Osteoblast (primary cell): ENCODE measurements around the gene DOCK10. TPM values are rescaled to one million over a fixed set of nuclear protein-coding genes. Genes with fewer than 3 reads are reported as not detected.

Experiments used
- DNase-seq: peaks from one replicate; pipeline ENCODE4 v3.0.0; 2011; ENCODE audit warnings: low spot score, mixed read lengths; ENCODE audit not compliant: insufficient read length; ENCODE audit errors: missing footprints
- H2AFZ ChIP-seq: 2 replicates; pipeline ENCODE4 v1.6.0; 2011; ENCODE audit warnings: mild to moderate bottlenecking, low read length
- H3K27ac ChIP-seq: 2 replicates; pipeline ENCODE4 v1.5.1; 2011; ENCODE audit warnings: mild to moderate bottlenecking, low read depth, low read length, moderate library complexity
- H3K27me3 ChIP-seq: 2 replicates; pipeline ENCODE4 v1.6.0; 2012; ENCODE audit warnings: mild to moderate bottlenecking, control low read depth, inconsistent platforms, low read length, moderate library complexity; ENCODE audit not compliant: insufficient read depth
- H3K36me3 ChIP-seq: 2 replicates; pipeline ENCODE4 v1.5.1; 2011; ENCODE audit warnings: mild to moderate bottlenecking, low read length, control low read depth, moderate library complexity; ENCODE audit not compliant: insufficient read depth
- H3K4me1 ChIP-seq: 2 replicates; pipeline ENCODE4 v1.5.1; 2011; ENCODE audit warnings: mild to moderate bottlenecking, low read length, control low read depth, moderate library complexity; ENCODE audit not compliant: insufficient read depth
- H3K4me2 ChIP-seq: 2 replicates; pipeline ENCODE4 v1.6.0; 2011; ENCODE audit warnings: mild to moderate bottlenecking, low read length; ENCODE audit not compliant: insufficient read depth
- H3K4me3 ChIP-seq: fragments of 200-600 bp; sonication (generic); 3 replicates; pipeline ENCODE4 v1.5.1; 2012; ENCODE audit warnings: mild to moderate bottlenecking, low read length, inconsistent platforms; ENCODE audit not compliant: insufficient read depth
- H3K79me2 ChIP-seq: 2 replicates; pipeline ENCODE4 v1.6.0; 2012; ENCODE audit warnings: mild to moderate bottlenecking, low read length, control low read depth, inconsistent platforms; ENCODE audit not compliant: insufficient read depth
- H3K9me3 ChIP-seq: 2 replicates; pipeline ENCODE4 v1.5.1; 2011; ENCODE audit warnings: low read depth, low read length, control low read depth
- H4K20me1 ChIP-seq: 2 replicates; pipeline ENCODE4 v1.6.0; 2012; ENCODE audit warnings: mild to moderate bottlenecking, low read length, control low read depth; ENCODE audit not compliant: insufficient read depth
- total RNA-seq: library from RNA; depleted of rRNA; stranded (reverse); fragments of >200 nt; gene quantifications from 2 replicates; pipeline ENCODE4 v1.2.3, GENCODE V29; 2012
- TF ChIP-seq, protein P1 (sequence below): IDR thresholded peaks from 2 replicates; pipeline ENCODE4 v1.5.1; 2011; ENCODE audit warnings: mild to moderate bottlenecking, low read depth, low read length, moderate library complexity; ENCODE audit errors: extremely low read depth

The DOCK10 gene
- total RNA-seq, 1 donor = 33.3 TPM

DNA sequence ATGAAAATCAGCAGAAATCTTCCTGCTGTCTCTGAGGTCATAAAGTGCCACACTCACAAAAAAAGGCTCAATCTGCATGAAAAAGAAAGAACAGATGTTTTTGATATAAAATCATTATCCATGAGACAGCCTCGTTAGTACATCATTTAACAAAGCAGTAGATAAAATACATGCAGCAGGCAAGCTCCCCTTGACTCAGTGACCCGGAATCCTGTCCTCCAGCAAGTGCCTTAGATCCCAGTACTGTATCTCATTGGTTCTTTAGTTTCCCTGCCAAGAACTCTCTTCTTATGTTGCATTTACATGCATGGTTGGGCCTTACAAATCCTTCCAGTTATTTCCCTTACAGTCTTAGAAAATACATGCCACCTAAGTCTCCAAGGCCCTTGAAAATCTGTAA lies 177.3 kb downstream of the DOCK10 start:
- TF ChIP-seq, protein P1, sequence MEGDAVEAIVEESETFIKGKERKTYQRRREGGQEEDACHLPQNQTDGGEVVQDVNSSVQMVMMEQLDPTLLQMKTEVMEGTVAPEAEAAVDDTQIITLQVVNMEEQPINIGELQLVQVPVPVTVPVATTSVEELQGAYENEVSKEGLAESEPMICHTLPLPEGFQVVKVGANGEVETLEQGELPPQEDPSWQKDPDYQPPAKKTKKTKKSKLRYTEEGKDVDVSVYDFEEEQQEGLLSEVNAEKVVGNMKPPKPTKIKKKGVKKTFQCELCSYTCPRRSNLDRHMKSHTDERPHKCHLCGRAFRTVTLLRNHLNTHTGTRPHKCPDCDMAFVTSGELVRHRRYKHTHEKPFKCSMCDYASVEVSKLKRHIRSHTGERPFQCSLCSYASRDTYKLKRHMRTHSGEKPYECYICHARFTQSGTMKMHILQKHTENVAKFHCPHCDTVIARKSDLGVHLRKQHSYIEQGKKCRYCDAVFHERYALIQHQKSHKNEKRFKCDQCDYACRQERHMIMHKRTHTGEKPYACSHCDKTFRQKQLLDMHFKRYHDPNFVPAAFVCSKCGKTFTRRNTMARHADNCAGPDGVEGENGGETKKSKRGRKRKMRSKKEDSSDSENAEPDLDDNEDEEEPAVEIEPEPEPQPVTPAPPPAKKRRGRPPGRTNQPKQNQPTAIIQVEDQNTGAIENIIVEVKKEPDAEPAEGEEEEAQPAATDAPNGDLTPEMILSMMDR = no peak
- Histone ChIP-seq H4K20me1 (no peaks in the 10 kb centered on the region), H3K79me2 (peaks cover 6% of the 10 kb centered on the region), H3K27me3 (no peaks in the 10 kb centered on the region), H3K4me2 (no peak overlapping the region), H3K9me3 (no peaks in the 10 kb centered on the region), H3K4me3 (no peak overlapping the region), H3K27ac (no peak overlapping the region), H3K36me3 (peaks cover 61% of the 10 kb centered on the region), H3K4me1 (peaks cover 7% of the 10 kb centered on the region), H2AFZ (no peak overlapping the region)
- DNase-seq = no peak

DNA sequence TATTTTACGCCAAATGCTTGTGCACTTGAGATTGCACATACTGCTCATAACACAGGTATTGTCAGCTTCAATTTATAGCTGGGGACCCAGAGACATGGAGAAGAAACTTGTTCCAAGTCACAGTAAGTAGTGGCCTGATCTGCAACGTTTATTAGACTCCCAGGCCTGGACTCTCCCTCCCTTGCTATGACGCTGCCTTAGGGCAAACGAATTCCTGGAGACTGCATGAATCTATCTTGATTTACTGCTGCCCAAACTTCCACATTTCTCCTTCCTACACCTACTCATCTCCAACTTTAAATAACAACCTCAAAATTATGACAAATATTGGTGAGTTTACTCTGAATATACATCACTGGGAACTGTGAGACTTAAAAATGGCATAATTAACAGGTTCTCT lies 181.0 kb downstream of the DOCK10 start:
- H3K4me2 ChIP-seq = no peak overlapping the region
- no peaks in the 10 kb centered on the region for H4K20me1 ChIP-seq
- no peak for DNase-seq
- H3K27me3 ChIP-seq = no peaks in the 10 kb centered on the region
- H3K9me3 ChIP-seq = no peaks in the 10 kb centered on the region
- no peaks in the 10 kb centered on the region for H3K79me2 ChIP-seq
- H3K27ac ChIP-seq = no peak overlapping the region
- no peak overlapping the region for H2AFZ ChIP-seq
- TF ChIP-seq, protein P1 = no peak
- no peak overlapping the region for H3K4me3 ChIP-seq
- H3K36me3 ChIP-seq = peaks cover 68% of the 10 kb centered on the region
- no peaks in the 10 kb centered on the region for H3K4me1 ChIP-seq

DNA sequence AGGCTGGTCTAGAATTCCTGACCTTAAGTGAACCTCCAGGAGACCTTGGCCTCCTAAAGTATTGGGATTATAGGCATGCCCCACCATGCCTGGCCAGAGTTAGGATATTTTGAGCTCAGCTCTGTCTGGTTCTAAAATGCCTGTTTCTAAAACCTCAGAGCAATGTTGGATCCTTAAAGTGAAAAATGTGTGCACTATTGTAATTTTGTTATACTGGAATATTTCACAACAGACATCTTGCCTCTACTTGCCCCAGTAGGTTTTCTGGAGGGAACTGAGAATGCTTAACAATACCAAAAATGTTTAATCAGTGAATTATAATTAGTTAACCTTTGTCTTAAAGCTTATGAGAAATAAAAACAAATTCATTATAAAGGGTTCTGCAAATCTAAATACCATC lies 181.5 kb downstream of the DOCK10 start:
- TF ChIP-seq, protein P1 = no peak
- Histone ChIP-seq H3K4me3 (no peak overlapping the region), H3K27ac (no peak overlapping the region), H3K4me2 (no peak overlapping the region), H3K4me1 (no peaks in the 10 kb centered on the region), H2AFZ (no peak overlapping the region), H4K20me1 (no peaks in the 10 kb centered on the region), H3K9me3 (no peaks in the 10 kb centered on the region), H3K79me2 (no peaks in the 10 kb centered on the region), H3K36me3 (peaks cover 68% of the 10 kb centered on the region), H3K27me3 (no peaks in the 10 kb centered on the region)
- no peak for DNase-seq

DNA sequence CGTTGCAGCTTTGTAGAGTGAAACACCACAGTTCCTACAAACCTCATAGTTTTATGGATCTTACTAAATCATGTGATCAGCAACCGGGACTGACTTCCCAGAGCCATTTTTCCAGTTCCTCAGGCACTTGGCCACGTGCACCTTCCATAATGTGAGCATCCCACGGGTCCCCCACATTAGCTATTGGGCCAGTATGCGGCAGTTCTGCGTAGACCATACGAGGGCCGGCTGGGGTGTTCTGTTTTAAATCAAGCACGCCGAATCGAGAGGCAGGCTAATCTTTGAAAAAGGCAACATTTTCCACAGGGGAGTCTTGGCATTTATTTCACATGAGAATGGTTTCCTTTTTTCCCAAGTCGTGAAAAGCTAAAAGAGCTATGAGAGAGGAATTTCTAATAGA lies 190.5 kb downstream of the DOCK10 start:
- TF ChIP-seq, protein P1 = no peak
- no peak overlapping the region for H3K4me2 ChIP-seq
- H3K27ac ChIP-seq = no peak overlapping the region
- DNase-seq = no peak
- H3K9me3 ChIP-seq = no peaks in the 10 kb centered on the region
- H3K36me3 ChIP-seq = peaks cover 77% of the 10 kb centered on the region
- no peak overlapping the region for H2AFZ ChIP-seq
- no peaks in the 10 kb centered on the region for H3K27me3 ChIP-seq
- no peaks in the 10 kb centered on the region for H4K20me1 ChIP-seq
- no peaks in the 10 kb centered on the region for H3K79me2 ChIP-seq
- H3K4me1 ChIP-seq = peaks cover 17% of the 10 kb centered on the region
- H3K4me3 ChIP-seq = no peak overlapping the region
